GM21786 (cell line): ENCODE results near the gene NAT14.

Experiments
- ATAC-seq: cut with Tn5 transposase; IDR thresholded peaks from one replicate; pipeline ENCODE4 v1.9.1; 2021; ENCODE audit not compliant: unreplicated experiment

NAT14 gene

GRCh38 chr19:55468054-55468393 is 17.0 kb upstream of the NAT14 start:
- ATAC-seq, result no peak

GRCh38 chr19:55471266-55471665 is 13.7 kb upstream of the NAT14 start:
- ATAC-seq, result no peak

GRCh38 chr19:55472463-55472862 is 12.5 kb upstream of the NAT14 start:
- ATAC-seq, result no peak

- ATAC-seq, result no peak
These were observed 11.6 kb upstream of the NAT14 start for GRCh38 chr19:55473225-55474012.

- ATAC-seq, result no peak
These were observed 10.4 kb upstream of the NAT14 start for GRCh38 chr19:55474269-55475265.

- peak; percentile 83 for ATAC-seq
These were observed 8.8 kb upstream of the NAT14 start, which contains the start of gene ZNF628 for GRCh38 chr19:55476100-55476775. Gene ZNF628, plus strand, starts transcription at chr19:55476617. Its CDS starts 3,294 bp downstream, at chr19:55479911.

- no peak for ATAC-seq
These were observed 7.1 kb upstream of the NAT14 start for GRCh38 chr19:55477905-55478304.

DNA sequence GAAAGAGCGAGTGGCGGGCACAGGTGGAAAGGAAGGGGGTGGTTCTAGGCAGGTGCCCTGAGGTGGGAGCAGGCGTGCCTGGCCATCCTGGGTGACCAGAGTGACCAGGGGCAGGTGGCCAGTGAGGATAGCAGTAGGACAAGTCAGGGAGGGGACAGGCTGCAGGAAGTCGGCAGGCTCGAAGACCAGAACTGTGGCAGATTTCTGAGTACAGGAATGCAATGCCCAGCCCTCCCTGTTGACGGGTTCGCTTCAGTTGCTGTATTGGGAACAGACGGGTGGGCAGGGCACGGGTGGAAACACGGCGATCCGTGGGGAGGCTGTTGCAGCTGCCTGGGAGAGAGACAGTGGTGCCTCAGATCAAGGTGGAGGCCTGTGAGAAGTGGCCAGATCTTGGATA is 6.6 kb upstream of the NAT14 start:
- ATAC-seq, result no peak

DNA sequence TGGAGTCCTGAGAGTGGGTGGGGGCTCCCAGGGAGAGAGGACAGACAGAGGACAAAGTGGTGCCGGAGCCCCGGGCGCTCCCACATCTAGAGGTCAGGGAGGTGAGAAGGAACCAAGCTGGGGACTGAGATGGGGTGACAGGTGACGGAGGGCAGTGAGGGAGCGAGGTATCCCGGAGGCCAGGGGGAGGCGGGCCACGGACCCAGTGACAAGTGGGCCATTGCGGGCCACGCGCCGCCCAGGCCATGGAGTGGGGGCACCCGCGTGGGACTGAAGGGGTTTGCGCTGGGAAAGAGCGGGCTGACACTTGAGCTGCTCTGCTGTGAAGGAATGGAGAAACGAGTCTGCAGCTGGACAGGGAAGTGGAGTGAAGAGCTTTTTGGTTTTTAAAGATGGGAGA is 5.9 kb upstream of the NAT14 start:
- no peak for ATAC-seq

DNA sequence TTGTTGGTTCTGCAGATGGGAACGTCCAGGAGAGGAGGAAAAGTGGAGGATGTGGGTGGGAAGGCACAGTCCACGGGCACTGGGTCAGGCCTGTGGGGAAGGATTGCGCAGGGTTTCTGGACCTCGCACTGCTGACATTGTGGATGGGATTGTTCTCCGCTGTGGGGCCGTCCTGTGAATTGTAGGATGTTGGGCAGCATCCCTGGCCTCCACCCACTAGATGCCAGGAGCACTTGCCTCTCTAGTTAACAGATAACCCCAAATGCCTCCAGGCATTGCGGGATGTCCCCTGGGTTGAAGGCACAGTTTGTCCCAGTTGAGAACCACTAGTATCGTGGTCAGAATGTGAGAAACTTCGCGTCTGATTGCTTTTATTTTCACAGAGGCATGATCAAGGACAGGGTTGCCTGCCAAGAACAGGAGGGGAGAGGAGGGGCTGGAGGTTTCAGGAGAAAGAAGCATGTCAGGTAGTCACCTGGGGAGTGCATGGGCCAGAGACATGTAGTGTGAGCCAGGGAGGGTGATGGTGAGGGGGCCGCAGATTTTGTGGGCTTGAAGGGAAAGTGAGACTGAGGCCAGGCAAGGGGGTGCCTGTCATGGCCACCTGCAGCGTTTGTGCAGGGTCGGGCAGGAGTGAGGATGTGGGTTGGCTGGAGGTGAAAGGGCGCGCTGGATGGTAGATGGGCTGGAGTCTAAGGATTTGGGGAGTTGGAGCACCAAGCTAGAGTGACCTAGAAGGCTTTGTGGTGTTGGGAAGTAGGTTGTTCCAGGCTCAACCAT is 5.3 kb upstream of the NAT14 start:
- no peak for ATAC-seq

DNA sequence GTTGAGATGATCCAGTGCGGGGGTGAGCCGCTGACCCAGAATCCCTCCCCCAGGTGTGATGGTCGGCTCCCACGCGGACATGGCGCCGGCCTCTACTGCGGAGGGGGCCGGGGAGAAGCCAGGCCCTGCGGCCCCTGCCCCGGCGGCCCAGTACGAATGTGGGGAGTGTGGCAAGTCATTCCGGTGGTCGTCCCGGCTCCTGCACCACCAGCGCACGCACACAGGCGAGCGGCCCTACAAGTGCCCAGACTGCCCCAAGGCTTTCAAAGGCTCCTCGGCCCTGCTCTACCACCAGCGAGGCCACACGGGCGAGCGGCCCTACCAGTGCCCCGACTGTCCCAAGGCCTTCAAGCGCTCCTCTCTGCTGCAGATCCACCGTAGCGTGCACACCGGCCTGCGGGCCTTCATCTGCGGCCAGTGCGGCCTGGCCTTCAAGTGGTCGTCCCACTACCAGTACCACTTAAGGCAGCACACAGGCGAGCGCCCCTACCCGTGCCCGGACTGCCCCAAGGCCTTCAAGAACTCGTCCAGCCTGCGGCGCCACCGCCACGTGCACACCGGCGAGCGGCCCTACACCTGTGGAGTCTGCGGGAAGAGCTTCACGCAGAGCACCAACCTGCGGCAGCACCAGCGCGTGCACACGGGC is 3.7 kb upstream of the NAT14 start:
- ATAC-seq, result no peak

- no peak for ATAC-seq
These were observed 3.2 kb upstream of the NAT14 start for GRCh38 chr19:55481794-55482155.

DNA sequence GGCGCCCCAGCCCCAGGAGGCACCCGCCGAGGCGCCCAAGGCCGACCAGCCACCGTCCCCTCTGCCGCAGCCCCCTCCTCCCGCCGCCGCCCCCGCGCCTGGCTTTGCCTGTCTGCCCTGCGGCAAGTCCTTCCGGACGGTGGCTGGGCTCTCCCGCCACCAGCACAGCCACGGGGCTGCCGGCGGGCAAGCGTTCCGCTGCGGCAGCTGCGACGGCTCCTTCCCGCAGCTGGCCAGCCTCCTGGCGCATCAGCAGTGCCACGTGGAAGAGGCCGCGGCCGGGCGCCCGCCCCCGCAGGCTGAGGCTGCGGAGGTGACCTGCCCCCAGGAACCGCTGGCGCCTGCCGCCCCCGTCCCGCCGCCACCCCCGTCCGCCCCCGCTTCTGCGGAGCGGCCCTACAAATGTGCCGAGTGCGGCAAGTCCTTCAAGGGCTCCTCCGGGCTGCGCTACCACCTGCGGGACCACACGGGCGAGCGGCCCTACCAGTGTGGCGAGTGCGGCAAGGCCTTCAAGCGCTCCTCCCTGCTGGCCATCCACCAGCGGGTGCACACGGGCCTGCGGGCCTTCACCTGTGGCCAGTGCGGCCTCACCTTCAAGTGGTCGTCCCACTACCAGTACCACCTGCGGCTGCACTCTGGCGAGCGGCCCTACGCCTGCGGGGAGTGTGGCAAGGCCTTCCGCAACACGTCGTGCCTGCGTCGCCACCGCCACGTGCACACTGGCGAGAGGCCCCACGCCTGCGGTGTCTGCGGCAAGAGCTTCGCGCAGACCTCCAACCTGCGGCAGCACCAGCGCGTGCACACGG is 2.6 kb upstream of the NAT14 start:
- ATAC-seq, result no peak

DNA sequence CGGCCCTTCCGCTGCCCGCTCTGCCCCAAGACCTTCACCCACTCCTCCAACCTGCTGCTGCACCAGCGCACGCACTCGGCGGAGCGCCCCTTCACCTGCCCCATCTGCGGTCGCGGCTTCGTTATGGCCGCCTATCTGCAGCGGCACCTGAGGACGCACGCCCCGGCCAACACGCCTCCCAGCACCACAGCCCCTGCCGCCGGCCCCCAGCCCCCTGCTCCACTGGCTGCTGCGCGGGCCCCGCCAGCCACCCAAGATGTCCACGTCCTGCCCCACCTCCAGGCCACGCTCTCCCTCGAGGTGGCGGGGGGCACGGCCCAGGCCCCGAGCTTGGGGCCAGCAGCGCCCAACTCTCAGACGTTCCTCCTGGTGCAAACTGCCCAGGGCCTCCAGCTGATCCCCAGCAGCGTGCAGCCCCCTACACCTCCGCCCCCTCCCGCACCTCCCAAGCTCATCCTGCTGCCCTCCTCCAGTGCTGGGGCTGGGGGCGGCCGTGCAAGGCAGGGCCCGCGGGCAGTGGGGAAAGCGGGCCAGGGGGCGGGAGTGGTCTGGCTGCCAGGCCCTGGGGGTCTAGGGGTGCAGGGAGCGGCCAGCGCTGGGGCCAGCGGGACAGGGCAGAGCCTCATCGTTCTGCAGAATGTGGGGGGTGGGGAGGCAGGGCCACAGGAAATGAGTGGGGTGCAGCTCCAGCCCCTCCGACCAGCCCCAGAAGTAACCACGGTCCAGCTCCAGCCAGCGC is 1.9 kb upstream of the NAT14 start:
- ATAC-seq, result no peak

DNA sequence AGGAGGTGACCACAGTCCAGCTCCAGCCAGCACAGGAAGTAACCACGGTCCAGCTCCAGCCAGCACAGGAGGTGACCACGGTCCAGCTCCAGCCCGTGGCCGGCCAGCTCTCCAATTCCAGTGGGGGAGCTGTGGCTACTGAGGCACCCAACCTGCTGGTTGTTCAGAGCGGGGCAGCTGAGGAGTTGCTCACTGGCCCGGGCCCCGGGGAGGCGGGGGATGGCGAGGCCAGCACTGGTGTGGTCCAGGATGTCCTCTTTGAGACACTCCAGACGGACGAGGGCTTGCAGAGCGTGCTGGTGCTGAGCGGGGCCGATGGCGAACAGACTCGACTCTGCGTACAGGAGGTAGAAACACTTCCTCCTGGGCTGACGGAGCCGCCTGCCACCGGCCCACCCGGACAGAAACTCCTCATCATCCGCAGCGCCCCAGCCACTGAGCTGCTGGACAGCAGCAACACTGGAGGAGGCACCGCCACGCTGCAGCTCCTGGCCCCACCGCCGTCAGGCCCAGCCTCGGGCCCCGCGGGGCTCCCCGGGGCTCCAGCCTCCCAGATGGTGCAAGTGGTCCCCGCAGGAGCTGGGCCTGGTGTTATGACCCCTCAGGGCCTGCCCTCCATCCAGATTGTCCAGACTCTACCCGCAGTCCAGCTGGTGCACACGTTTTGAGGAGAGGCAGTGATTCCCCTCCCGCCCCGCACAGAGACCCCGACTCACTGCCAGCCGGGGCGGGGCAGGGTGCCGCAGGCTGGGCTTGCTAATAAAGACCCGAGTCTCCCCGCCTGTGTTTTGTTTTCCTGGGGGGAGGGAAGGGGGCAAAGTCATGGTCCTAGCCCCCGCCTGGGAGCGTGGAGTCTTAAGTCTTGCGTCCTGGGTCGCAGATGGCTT is 1.0 kb upstream of the NAT14 start:
- ATAC-seq, result no peak

- ATAC-seq, result no peak
These were observed 537 bp downstream of the NAT14 start for GRCh38 chr19:55485439-55486011.
